IMR-90 (cell line): ENCODE measurements around the gene SLBP. TPM values are rescaled to one million over a fixed set of nuclear protein-coding genes. Genes with fewer than 3 reads are reported as not detected.

Experiments used
- ATAC-seq: fragments of 200-7000 bp; cut with Tn5 transposase; 2 replicates; pipeline ENCODE4 v1.9.1; 2020; ENCODE audit warnings: low read depth, mild to moderate bottlenecking, moderate library complexity
- BruUV-seq: library from RNA; stranded (reverse); fragments of 400-500 nt; replicated peaks from 2 replicates; lab custom pipeline; 2021; lab: Mats Ljungman, UMichigan
- CTCF ChIA-PET: fragments of 300-600 bp; formaldehyde crosslinking; extraction: SDS; loops from one replicate; lab custom pipeline; 2021; ENCODE audit warnings: antibody characterized with exemption; lab: Yijun Ruan, JAX
- POLR2A ChIA-PET: fragments of 300-600 bp; sonication (Branson Sonifier 250); formaldehyde crosslinking; loops from one replicate; lab custom pipeline; 2022; ENCODE audit warnings: antibody characterized with exemption; ENCODE audit not compliant: unreplicated experiment; lab: Charles Lee
- DNase-seq: peaks from one replicate; pipeline ENCODE4 v3.0.0; 2013
- H2AFZ ChIP-seq: replicated peaks from 2 replicates; pipeline ENCODE3; 2013; ENCODE audit warnings: low read length, mild to moderate bottlenecking; ENCODE audit not compliant: poor library complexity
- H2AK5ac ChIP-seq: 2 replicates; pipeline ENCODE4 v1.6.1; 2013; ENCODE audit warnings: low read depth, low read length, inconsistent platforms
- H2AK9ac ChIP-seq: replicated peaks from 2 replicates; pipeline ENCODE3; 2013; ENCODE audit warnings: mild to moderate bottlenecking, low read depth, low read length, moderate library complexity; ENCODE audit not compliant: poor library complexity
- H2BK120ac ChIP-seq: 2 replicates; pipeline ENCODE4 v1.6.1; 2013; ENCODE audit warnings: low read depth, low read length, inconsistent platforms
- H2BK15ac ChIP-seq: 3 replicates; pipeline ENCODE4 v1.6.1; 2013; ENCODE audit warnings: low read depth, low read length, inconsistent platforms
- H2BK20ac ChIP-seq: 2 replicates; pipeline ENCODE4 v1.6.1; 2013; ENCODE audit warnings: low read depth, mild to moderate bottlenecking, inconsistent platforms, low read length, moderate library complexity
- H2BK5ac ChIP-seq: 2 replicates; pipeline ENCODE4 v1.6.1; 2013; ENCODE audit warnings: mild to moderate bottlenecking, low read depth, low read length, inconsistent platforms; ENCODE audit not compliant: poor library complexity, severe bottlenecking
- H3K14ac ChIP-seq: replicated peaks from 2 replicates; pipeline ENCODE4 v1.6.1; 2013; ENCODE audit warnings: low read depth, low read length, inconsistent platforms
- H3K18ac ChIP-seq: 2 replicates; pipeline ENCODE4 v1.6.1; 2013; ENCODE audit warnings: low read depth, low read length, control low read depth
- H3K23ac ChIP-seq: 2 replicates; pipeline ENCODE4 v1.6.1; 2013; ENCODE audit warnings: low read depth, low read length, inconsistent platforms
- H3K27ac ChIP-seq: 2 replicates; pipeline ENCODE4 v1.5.1; 2013; ENCODE audit warnings: mild to moderate bottlenecking, control low read depth, low read length; ENCODE audit not compliant: insufficient read depth
- H3K27me3 ChIP-seq: 2 replicates; pipeline ENCODE4 v1.6.1; 2013; ENCODE audit warnings: low read length; ENCODE audit not compliant: control insufficient read depth, insufficient read depth
- H3K36me3 ChIP-seq: 2 replicates; pipeline ENCODE4 v1.6.1; 2013; ENCODE audit warnings: low read length, mixed read lengths; ENCODE audit not compliant: control insufficient read depth, insufficient read depth
- H3K4ac ChIP-seq: 2 replicates; pipeline ENCODE4 v1.6.1; 2013; ENCODE audit warnings: low read depth, low read length, inconsistent platforms
- H3K4me1 ChIP-seq: 2 replicates; pipeline ENCODE4 v1.6.1; 2013; ENCODE audit warnings: low read length, mixed read lengths; ENCODE audit not compliant: control insufficient read depth, insufficient read depth
- H3K4me2 ChIP-seq: 2 replicates; pipeline ENCODE4 v1.6.1; 2013; ENCODE audit warnings: low read depth, mild to moderate bottlenecking, control low read depth, low read length, moderate library complexity
- H3K4me3 ChIP-seq: 2 replicates; pipeline ENCODE4 v1.5.1; 2013; ENCODE audit warnings: low read depth, mild to moderate bottlenecking, control low read depth, low read length, moderate library complexity; ENCODE audit not compliant: insufficient read depth
- H3K56ac ChIP-seq: 2 replicates; pipeline ENCODE4 v1.6.1; 2013; ENCODE audit warnings: low read length, inconsistent platforms; ENCODE audit not compliant: insufficient read depth; ENCODE audit errors: extremely low read depth
- H3K79me1 ChIP-seq, 2 experiments: 2 replicates each; pipeline ENCODE4 v1.6.1; 2013; ENCODE audit warnings: low read length in 2 of 2, inconsistent platforms in 1 of 2, low read depth in 1 of 2
- H3K9ac ChIP-seq: 2 replicates; pipeline ENCODE4 v1.6.1; 2013; ENCODE audit warnings: low read depth, low read length, control low read depth
- H3K9me1 ChIP-seq: 2 replicates; pipeline ENCODE4 v1.6.1; 2013; ENCODE audit warnings: low read length, inconsistent platforms; ENCODE audit not compliant: insufficient read depth
- H3K9me3 ChIP-seq: 2 replicates; pipeline ENCODE4 v1.6.1; 2013; ENCODE audit warnings: low read length; ENCODE audit not compliant: control insufficient read depth, insufficient read depth
- H4K20me1 ChIP-seq: 2 replicates; pipeline ENCODE4 v1.6.1; 2013; ENCODE audit warnings: low read length, inconsistent platforms; ENCODE audit not compliant: insufficient read depth
- H4K5ac ChIP-seq: 2 replicates; pipeline ENCODE4 v1.6.1; 2013; ENCODE audit warnings: mild to moderate bottlenecking, low read depth, low read length, control low read depth
- H4K8ac ChIP-seq, 2 experiments: 2 replicates each; pipeline ENCODE4 v1.6.1; 2013; ENCODE audit warnings: low read depth in 2 of 2, low read length in 2 of 2, control low read depth in 1 of 2, inconsistent platforms in 1 of 2
- H4K91ac ChIP-seq: 2 replicates; pipeline ENCODE4 v1.6.1; 2013; ENCODE audit warnings: low read depth, low read length, inconsistent platforms; ENCODE audit not compliant: insufficient read depth
- BHLHE40 ChIP-seq: fragments of 150-350 bp; IDR thresholded peaks from 2 replicates; pipeline ENCODE4 v1.6.1; 2016; ENCODE audit warnings: mild to moderate bottlenecking, low read depth, low read length
- CHD1 ChIP-seq: IDR thresholded peaks from 2 replicates; pipeline ENCODE4 v1.6.1; 2012; ENCODE audit warnings: low read depth, low read length, improper control_type of control experiment
- ELK1 ChIP-seq: fragments of 150-350 bp; IDR thresholded peaks from 2 replicates; pipeline ENCODE4 v1.6.1; 2016; ENCODE audit warnings: low read depth, mild to moderate bottlenecking, low read length, moderate library complexity, borderline replicate concordance
- FOS ChIP-seq: fragments of 150-350 bp; IDR thresholded peaks from 2 replicates; pipeline ENCODE4 v1.6.1; 2016; ENCODE audit warnings: low read depth, low read length
- MAFK ChIP-seq: IDR thresholded peaks from 2 replicates; pipeline ENCODE4 v1.6.1; 2012; ENCODE audit warnings: low read depth, low read length, improper control_type of control experiment
- POLR2A ChIP-seq: IDR thresholded peaks from 2 replicates; pipeline ENCODE4 v1.6.1; 2012; ENCODE audit warnings: mild to moderate bottlenecking, low read depth, low read length
- RAD21 ChIP-seq: IDR thresholded peaks from 2 replicates; pipeline ENCODE4 v1.6.1; 2012; ENCODE audit warnings: low read length, improper control_type of control experiment
- RCOR1 ChIP-seq: IDR thresholded peaks from 2 replicates; pipeline ENCODE4 v1.6.1; 2012; ENCODE audit warnings: mild to moderate bottlenecking, low read length, improper control_type of control experiment; ENCODE audit not compliant: insufficient replicate concordance
- USF2 ChIP-seq: fragments of 150-350 bp; IDR thresholded peaks from 2 replicates; pipeline ENCODE4 v1.6.1; 2017; ENCODE audit warnings: mild to moderate bottlenecking, antibody characterized with exemption, low read length, low read depth
- WGBS, 2 experiments: methylation state at CpG; one replicate each; pipeline versions ENCODE4 v1.1.5 to v1.1.7; 2013; ENCODE audit warnings: missing lambda C conversion rate in 2 of 2; ENCODE audit not compliant: insufficient read length in 1 of 2; ENCODE audit errors: extremely low coverage in 2 of 2; 5-methylcytosine and 5-hydroxymethylcytosine counted together
- dilution Hi-C: fragments of 300-500 bp; cut with HindIII; formaldehyde crosslinking; loops from one replicate; pipeline ENCODE4 v1.14.3; 2018; ENCODE audit warnings: low sequenced_read_pairs; ENCODE audit not compliant: unreplicated experiment
- in situ Hi-C: fragments of 300-500 bp; cut with MboI; formaldehyde crosslinking; loops from 3 replicates; pipeline ENCODE4 v1.14.3; 2019; ENCODE audit warnings: low sequenced_read_pairs, inconsistent platforms, mixed read lengths
- intact Hi-C: fragments of 100-400 bp; cut with micrococcal nuclease; formaldehyde crosslinking; loops from 2 replicates; pipeline ENCODE4 v1.10.0; 2022
- polyA plus RNA-seq, 3 experiments: library from polyadenylated mRNA; depleted of rRNA; stranded (reverse); fragments of >200 nt; gene quantifications; 2 replicates each; pipeline ENCODE4 v1.2.3, GENCODE V29; 2012; ENCODE audit warnings: low replicate concordance in 1 of 3
- total RNA-seq: library from RNA; depleted of rRNA; stranded (reverse); fragments of >200 nt; gene quantifications from 2 replicates; pipeline ENCODE4 v1.2.3, GENCODE V29; 2012

The SLBP gene
- total and polyA plus RNA-seq, 2 of the 4 experiments (the other 2 are of a cell fraction): 64.9 to 66.1 TPM

GRCh38 chr4:1674682-1675081, 37.4 kb downstream of the SLBP start:
- no TSS peak for BruUV-seq
- H2BK120ac ChIP-seq: no peak overlapping the region

More at GRCh38 chr4:1674682-1675081, 37.4 kb downstream of the SLBP start:
- H3K18ac ChIP-seq: no peak overlapping the region
- no peaks in the 10 kb centered on the region for H3K79me1 ChIP-seq
- H3K9ac ChIP-seq: no peak overlapping the region
- CTCF ChIA-PET: no interaction called here
- H3K14ac ChIP-seq: no peak overlapping the region
- no peaks in the 10 kb centered on the region for H4K20me1 ChIP-seq
- H3K56ac ChIP-seq: no peak overlapping the region
- peak; percentile 46 for ATAC-seq
- no peak overlapping the region for H4K91ac ChIP-seq
- no peak overlapping the region for H2BK5ac ChIP-seq
- no peak overlapping the region for H3K4me2 ChIP-seq
- in situ Hi-C loops (no loop called here), dilution Hi-C loops (no loop called here), intact Hi-C loops (no loop called here)
- H3K27me3 ChIP-seq: no peaks in the 10 kb centered on the region
- POLR2A ChIA-PET: no interaction called here
- peak; percentile 13 for DNase-seq
- 87% methylated on average over 4 of the region's 9 CpGs; no CpG with 5 or more reads in 1 of the 2 experiments for WGBS, 2 experiments
- H2AK9ac ChIP-seq: no peak overlapping the region
- H3K4me1 ChIP-seq: no peaks in the 10 kb centered on the region
- no peak overlapping the region for H3K4ac ChIP-seq
- no peak overlapping the region for H3K27ac ChIP-seq
- H3K36me3 ChIP-seq: no peaks in the 10 kb centered on the region
- no peak overlapping the region for H3K23ac ChIP-seq
- no peak overlapping the region for H4K8ac ChIP-seq
- H3K4me3 ChIP-seq: no peak overlapping the region
- no peak overlapping the region for H4K5ac ChIP-seq
- H2BK20ac ChIP-seq: no peak overlapping the region
- no peaks in the 10 kb centered on the region for H3K9me3 ChIP-seq
- H2AK5ac ChIP-seq: no peak overlapping the region
- H2BK15ac ChIP-seq: no peak overlapping the region
- TF ChIP-seq RAD21 (no peak), CHD1 (no peak), POLR2A (no peak), MAFK (no peak), USF2 (no peak), FOS (no peak), RCOR1 (no peak), BHLHE40 (no peak), ELK1 (no peak)
- H2AFZ ChIP-seq: no peak overlapping the region
- no peaks in the 10 kb centered on the region for H3K9me1 ChIP-seq
